Neuron (in vitro differentiated cells): ENCODE measurements around the gene TRAF3.
"Not testable (repeated sequence)": the region's sequence is repeated elsewhere in the genome, so short reads cannot be mapped to it uniquely, and the experiment has no call there.

Source experiments
- H2AFZ ChIP-seq: one replicate; pipeline ENCODE4 v1.6.1; 2013; ENCODE audit warnings: low read depth, mild to moderate bottlenecking, inconsistent platforms, low read length, moderate library complexity
- H3K27me3 ChIP-seq: one replicate; pipeline ENCODE4 v1.6.1; 2013; ENCODE audit warnings: low read length; ENCODE audit not compliant: insufficient read depth
- H3K36me3 ChIP-seq: one replicate; pipeline ENCODE4 v1.6.1; 2013; ENCODE audit warnings: low read length; ENCODE audit not compliant: insufficient read depth
- H3K4me1 ChIP-seq: one replicate; pipeline ENCODE4 v1.6.1; 2013; ENCODE audit warnings: low read length; ENCODE audit not compliant: insufficient read depth
- H3K4me3 ChIP-seq: 2 replicates; pipeline ENCODE4 v1.5.1; 2013; ENCODE audit warnings: mild to moderate bottlenecking, low read length, moderate library complexity
- H3K9me3 ChIP-seq: one replicate; pipeline ENCODE4 v1.6.1; 2013; ENCODE audit warnings: low read length

The TRAF3 gene

DNA sequence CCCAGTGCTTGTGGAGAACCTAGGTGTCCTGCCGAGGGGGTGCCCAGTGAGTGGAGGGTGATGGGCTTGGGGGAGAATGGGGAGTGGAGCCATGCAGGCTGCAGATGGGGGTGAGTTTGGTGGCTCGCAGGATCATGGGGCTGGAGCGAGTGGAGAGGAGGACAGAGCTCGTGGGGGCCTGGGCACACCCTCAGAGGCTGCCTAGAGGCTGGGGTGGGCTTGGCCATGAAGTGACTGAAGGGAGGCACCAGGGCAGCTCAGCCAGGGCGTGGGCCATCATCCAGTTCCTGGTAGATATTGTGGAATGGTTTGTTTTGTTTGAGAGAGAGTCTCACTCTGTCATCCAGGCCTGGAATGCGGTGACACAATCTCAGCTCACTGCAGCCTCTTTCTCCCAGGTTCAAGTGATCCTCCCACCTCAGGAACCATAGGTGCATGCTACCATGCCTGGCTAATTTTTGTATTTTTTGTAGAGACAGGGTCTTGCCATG lies 101.8 kb downstream of the TRAF3 start:
- Histone ChIP-seq H3K36me3 (peaks cover 44% of the 10 kb centered on the region), H2AFZ (no peak overlapping the region), H3K4me1 (peaks cover 8% of the 10 kb centered on the region), H3K4me3 (no peak overlapping the region), H3K9me3 (no peaks in the 10 kb centered on the region), H3K27me3 (no peaks in the 10 kb centered on the region)

DNA sequence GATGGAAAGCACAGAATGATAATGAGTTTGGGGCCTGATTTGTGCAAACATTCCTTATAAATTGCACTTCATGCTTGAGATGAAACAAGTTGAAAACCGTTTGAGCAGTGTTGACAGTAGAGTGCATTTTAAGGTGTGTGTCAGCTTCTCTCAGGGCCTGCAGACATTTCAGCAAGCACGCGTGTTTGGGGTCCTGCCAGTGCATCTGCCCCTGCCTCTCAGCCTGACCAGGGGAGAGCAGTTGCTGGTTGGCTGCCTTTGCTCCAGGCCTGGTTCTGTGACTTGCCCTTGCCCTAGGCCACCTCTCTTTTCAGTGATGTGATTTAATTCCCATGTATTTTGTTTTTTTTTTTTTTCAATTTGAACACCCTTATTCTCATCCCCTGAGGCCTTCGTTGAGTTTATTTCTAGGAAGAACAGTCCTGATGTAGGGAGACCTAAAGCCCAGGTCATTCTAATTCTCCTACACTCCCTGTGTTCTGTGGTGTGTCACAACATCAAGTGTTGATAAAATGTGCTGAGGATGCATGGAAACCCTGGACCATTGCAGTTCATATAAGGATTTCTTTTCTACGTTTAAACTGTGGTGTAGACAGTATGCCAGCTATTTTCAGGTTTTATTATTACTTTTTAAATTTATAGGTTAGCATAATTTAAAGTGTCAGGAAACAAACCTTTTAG lies 105.1 kb downstream of the TRAF3 start:
- no peaks in the 10 kb centered on the region for H3K27me3 ChIP-seq
- H2AFZ ChIP-seq: no peak overlapping the region
- H3K4me1 ChIP-seq: peaks cover 8% of the 10 kb centered on the region
- peaks cover 37% of the 10 kb centered on the region for H3K36me3 ChIP-seq
- H3K9me3 ChIP-seq: no peaks in the 10 kb centered on the region
- no peak overlapping the region for H3K4me3 ChIP-seq

DNA sequence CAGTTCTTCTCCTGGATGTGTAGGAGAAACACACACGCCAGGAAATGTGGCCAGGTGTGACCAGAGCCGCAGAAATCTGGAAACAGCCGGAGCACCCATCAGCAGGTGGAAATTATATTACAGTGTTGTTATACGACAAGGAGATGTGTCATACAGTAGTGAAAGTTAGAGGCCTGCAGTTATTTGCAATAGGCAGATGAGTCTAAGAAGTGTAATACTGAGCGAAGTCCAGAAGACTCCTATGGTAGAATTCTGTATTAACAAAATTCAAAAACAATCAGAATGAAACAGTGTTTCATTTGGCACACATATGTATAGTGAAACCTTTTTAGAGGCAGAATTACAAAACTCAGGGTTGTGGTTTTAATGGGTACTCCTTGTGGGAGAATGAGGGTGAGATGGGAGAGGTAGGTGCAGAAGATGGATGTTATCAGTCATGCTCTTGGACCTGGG lies 105.9 kb downstream of the TRAF3 start:
- no peak overlapping the region for H3K4me3 ChIP-seq
- peaks cover 34% of the 10 kb centered on the region for H3K36me3 ChIP-seq
- H3K9me3 ChIP-seq: no peaks in the 10 kb centered on the region
- no peak overlapping the region for H2AFZ ChIP-seq
- peaks cover 8% of the 10 kb centered on the region for H3K4me1 ChIP-seq
- H3K27me3 ChIP-seq: no peaks in the 10 kb centered on the region

DNA sequence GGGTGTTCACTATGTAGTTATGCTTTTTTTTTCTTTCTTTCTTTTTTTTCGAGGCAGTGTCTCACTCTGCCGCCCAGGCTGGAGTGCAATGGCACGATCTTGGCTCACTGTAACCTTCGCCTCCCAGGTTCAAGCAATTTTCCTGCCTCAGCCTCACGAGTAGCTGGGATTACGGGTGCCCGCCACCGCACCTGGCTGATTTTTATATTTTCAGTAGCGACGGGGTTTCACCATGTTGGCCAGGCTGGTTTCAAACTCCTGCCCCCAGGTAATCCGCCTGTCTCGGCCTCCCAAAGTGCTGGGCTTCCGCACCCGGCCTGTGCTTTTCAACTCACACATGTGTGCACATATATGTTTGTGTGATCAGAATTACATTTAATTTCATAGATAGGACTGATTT lies 106.3 kb downstream of the TRAF3 start:
- Histone ChIP-seq H3K27me3 (no peaks in the 10 kb centered on the region), H3K4me1 (peaks cover 8% of the 10 kb centered on the region), H3K4me3 (no peak overlapping the region), H3K36me3 (peaks cover 30% of the 10 kb centered on the region), H3K9me3 (no peaks in the 10 kb centered on the region), H2AFZ (no peak overlapping the region)

DNA sequence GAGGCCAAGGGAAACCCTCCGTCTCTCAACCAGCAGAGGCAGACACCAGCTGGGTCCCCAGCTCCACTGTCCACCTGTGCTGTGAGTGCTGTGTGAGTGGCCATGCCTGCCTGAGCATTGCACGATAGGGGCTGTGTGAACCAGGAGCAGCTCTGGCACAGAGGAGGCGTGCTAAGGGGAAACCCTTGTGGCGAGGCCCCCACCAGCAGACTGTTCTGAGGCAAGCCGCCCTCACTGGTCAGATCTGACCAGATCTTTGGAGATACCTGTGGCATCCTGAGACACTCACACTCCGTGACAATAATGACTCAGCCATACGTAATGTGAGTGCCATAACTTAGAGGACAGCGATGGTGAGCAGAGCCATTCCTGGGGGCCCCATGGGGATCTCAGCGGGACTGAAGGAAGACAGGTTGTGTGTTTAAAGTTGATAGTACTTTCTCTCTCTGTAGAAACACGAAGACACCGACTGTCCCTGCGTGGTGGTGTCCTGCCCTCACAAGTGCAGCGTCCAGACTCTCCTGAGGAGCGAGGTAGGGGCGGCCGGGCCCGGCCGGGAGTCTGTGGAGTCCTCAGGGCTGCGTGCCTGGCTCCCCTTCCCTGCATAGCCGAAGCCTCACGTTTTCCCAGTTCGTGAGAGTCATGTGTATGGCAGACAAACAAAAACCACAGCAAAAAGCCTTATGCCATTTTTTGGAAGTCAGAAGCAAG lies 108.6 kb downstream of the TRAF3 start:
- no peaks in the 10 kb centered on the region for H3K9me3 ChIP-seq
- no peak overlapping the region for H3K4me3 ChIP-seq
- H3K4me1 ChIP-seq: peaks cover 8% of the 10 kb centered on the region
- H3K36me3 ChIP-seq: peaks cover 39% of the 10 kb centered on the region
- H2AFZ ChIP-seq: no peak overlapping the region
- H3K27me3 ChIP-seq: no peaks in the 10 kb centered on the region

DNA sequence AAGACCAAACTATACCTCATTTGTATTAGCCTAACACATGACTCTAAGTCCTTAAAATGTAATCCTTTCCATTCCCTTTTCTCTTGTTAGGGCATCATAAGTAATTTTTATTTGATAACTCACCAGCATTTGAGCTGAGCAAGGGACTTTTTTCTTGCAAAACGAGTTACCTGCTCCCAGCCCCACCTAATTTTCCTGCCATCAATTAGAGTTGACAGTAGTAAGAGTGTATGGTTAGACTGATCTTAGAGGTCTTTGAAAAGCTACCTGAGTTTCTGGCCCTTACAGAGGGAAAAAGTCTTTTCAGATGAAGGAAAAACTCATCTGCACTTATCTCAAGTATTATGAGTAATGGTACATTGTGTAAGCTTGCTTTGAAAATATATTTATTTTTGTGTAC lies 111.5 kb downstream of the TRAF3 start:
- no peak overlapping the region for H2AFZ ChIP-seq
- H3K27me3 ChIP-seq: no peaks in the 10 kb centered on the region
- no peaks in the 10 kb centered on the region for H3K4me1 ChIP-seq
- no peaks in the 10 kb centered on the region for H3K9me3 ChIP-seq
- H3K36me3 ChIP-seq: peaks cover 45% of the 10 kb centered on the region
- no peak overlapping the region for H3K4me3 ChIP-seq

DNA sequence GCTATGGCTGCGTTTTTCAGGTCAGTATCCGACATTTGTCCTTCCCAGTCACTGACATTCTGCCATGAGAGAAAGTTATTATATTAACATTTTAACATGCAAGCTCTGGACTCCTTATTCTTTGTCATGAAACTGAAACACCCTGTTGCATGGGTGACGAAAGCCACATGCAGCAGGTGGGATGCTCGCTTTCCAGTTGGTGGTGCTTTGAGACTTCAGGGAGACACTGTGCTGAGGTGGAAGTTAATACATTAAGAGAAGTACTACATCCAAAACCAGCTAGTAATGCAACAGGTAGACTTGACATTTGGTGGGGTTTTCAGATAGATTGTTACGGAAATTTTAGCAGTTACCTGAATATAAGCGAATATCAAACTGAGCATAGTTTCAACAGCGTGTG lies 112.4 kb downstream of the TRAF3 start:
- Histone ChIP-seq H3K36me3 (peaks cover 46% of the 10 kb centered on the region), H3K4me3 (no peak overlapping the region), H2AFZ (no peak overlapping the region), H3K9me3 (no peaks in the 10 kb centered on the region), H3K4me1 (no peaks in the 10 kb centered on the region), H3K27me3 (no peaks in the 10 kb centered on the region)

DNA sequence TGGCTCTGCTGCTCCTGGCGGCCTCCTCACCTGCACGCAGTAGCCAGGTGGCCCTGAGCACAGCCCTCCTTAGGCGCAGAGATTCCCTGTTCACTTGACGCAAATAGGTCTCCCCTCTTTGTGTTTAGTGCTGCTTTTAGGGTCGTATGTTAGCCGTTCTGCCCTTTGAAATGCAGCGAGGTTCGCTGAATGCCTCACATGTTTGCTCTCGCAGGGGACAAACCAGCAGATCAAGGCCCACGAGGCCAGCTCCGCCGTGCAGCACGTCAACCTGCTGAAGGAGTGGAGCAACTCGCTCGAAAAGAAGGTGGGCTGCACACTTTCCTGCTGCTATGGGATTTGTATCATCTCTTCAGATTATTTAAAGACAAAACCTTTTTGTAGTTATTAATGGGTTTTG lies 113.9 kb downstream of the TRAF3 start:
- no peak overlapping the region for H2AFZ ChIP-seq
- peaks cover 45% of the 10 kb centered on the region for H3K36me3 ChIP-seq
- H3K27me3 ChIP-seq: no peaks in the 10 kb centered on the region
- no peaks in the 10 kb centered on the region for H3K4me1 ChIP-seq
- no peaks in the 10 kb centered on the region for H3K9me3 ChIP-seq
- H3K4me3 ChIP-seq: no peak overlapping the region

DNA sequence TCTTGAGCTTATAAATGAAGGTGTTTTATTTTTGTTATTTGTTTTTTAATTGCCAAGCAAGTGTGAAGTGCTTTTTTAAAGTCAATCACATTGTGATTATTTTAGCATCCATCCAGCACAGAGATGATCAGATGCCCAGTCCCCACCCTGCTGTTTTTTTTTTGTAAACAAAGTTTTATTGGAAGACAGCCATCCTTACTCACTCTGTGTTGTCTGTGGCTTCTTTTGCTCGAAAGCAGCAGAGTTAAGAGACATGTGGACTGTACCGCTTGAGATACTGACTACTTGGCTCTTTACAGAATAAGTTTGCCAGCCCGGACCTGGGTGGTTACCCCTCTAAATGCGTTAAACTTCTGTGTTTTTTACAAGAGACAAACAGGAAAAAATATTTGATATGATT lies 114.3 kb downstream of the TRAF3 start:
- no peak overlapping the region for H3K4me3 ChIP-seq
- H2AFZ ChIP-seq: no peak overlapping the region
- H3K4me1 ChIP-seq: no peaks in the 10 kb centered on the region
- H3K9me3 ChIP-seq: no peaks in the 10 kb centered on the region
- peaks cover 40% of the 10 kb centered on the region for H3K36me3 ChIP-seq
- H3K27me3 ChIP-seq: no peaks in the 10 kb centered on the region

DNA sequence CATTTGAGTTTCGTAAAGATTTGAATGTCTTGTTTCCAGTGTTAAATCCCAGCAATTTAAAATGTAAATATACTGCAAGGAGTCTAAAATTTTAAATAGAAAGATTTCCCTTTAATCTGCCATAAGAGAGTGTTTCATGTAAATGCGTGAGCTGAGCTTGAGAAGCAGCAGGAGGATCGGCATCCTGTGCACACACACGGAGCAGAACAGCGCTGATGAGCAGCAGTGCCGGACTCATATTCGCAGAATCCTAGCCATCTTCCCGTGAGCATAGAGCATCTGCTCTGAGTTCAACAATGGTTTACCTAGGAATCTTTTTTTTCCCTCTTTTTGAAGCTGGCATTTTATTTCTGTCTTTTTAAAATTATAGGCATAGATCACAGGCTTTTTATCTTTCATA lies 115.4 kb downstream of the TRAF3 start:
- H3K36me3 ChIP-seq: peaks cover 36% of the 10 kb centered on the region
- H3K9me3 ChIP-seq: no peaks in the 10 kb centered on the region
- H3K4me1 ChIP-seq: no peaks in the 10 kb centered on the region
- no peaks in the 10 kb centered on the region for H3K27me3 ChIP-seq
- no peak overlapping the region for H3K4me3 ChIP-seq
- no peak overlapping the region for H2AFZ ChIP-seq

DNA sequence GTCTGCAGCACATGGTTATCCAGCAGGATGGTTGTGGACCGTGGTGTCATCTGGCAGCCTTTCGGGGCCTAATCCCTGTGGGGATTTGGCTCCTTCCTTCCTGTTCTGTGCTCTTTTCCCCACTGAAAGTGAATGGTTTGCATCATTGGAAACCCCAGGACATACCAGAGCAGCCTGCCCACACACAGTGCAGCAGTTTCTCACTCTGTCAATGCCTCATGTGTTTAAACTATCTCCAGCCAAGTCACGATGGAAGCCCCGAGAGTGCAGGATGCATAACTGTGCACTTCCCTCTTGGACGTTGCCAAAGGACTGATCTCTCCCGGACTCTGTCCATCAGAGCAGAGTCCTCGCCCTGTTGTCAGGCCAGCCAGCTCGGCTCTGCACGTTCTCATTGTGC lies 116.2 kb downstream of the TRAF3 start:
- Histone ChIP-seq H3K4me3 (no peak overlapping the region), H3K27me3 (no peaks in the 10 kb centered on the region), H3K36me3 (peaks cover 36% of the 10 kb centered on the region), H2AFZ (no peak overlapping the region), H3K9me3 (no peaks in the 10 kb centered on the region), H3K4me1 (no peaks in the 10 kb centered on the region)

DNA sequence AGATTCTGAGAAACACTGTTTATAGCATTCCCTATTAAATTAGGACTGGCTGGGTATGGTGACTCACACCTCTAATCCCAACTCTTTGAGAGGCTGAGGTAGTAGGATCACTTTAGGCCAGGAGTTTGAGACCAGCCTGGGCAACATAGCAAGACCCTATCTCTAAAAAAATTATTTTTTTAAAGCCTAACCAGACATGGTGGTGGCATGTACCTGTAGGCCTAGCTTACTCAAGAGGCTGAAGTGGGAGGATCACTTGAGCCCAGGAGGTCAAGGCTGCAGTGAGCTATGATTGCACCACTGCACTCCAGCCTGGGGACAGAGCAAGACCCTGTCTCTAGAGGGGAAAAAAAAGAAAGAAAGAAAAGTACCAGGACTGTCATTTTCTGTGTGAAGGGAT lies 119.5 kb downstream of the TRAF3 start:
- H3K9me3 ChIP-seq, H3K4me1 ChIP-seq, H2AFZ ChIP-seq, H3K27me3 ChIP-seq, H3K4me3 ChIP-seq: not testable (repeated sequence)
- H3K36me3 ChIP-seq: peaks cover 20% of the 10 kb centered on the region

DNA sequence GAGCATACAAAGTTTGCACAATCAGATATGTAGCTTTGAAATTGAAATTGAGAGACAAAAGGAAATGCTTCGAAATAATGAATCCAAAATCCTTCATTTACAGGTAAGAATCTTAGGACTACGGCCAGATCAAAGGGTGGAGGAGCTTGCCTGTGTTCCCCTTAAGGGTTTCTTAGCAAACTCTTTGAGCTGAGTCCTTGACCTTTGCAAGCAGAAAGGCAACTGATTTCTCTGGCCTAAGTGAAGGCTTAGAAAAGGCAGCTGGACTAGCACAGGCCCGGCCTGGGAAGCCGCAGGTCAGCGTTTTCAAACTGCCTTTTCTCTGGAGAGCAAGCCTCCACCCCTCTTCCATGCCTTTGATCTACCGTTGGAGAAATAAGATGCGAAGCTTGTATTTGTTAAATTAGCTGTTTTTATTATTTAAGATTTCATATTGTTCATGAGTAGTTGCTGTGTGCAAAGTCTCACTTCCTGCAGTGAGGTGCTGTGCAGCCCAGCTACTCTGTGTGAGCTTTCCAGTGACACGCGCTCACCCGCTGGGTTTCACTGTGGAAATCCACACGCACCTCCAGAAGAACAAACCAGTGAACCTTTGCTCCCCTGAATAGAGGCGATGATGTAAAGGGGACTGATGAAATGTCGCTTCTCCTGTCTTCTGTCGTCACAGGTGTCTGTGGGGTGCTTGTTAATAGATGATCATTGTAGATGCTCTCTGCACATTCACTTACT lies 120.2 kb downstream of the TRAF3 start:
- Histone ChIP-seq H3K9me3 (no peaks in the 10 kb centered on the region), H3K4me3 (no peak overlapping the region), H2AFZ (no peak overlapping the region), H3K27me3 (no peaks in the 10 kb centered on the region), H3K4me1 (no peaks in the 10 kb centered on the region), H3K36me3 (peaks cover 20% of the 10 kb centered on the region)
